HEK293 (cell line): Measurements from ENCODE around the gene ARHGAP15.

ENCODE experiments used
- CTCF ChIA-PET: fragments of 350-600 bp; formaldehyde crosslinking; extraction: SDS; loops from one replicate; lab custom pipeline; 2021; ENCODE audit warnings: antibody characterized with exemption; lab: Yijun Ruan, JAX
- POLR2A ChIA-PET: fragments of 300-600 bp; formaldehyde crosslinking; extraction: SDS; loops from one replicate; lab custom pipeline; 2020; ENCODE audit warnings: antibody characterized with exemption, inconsistent platforms; lab: Yijun Ruan, JAX
- H3K27ac ChIP-seq: fragments of 200-500 bp; sonication (Bioruptor generic); 2 replicates; pipeline ENCODE4 v1.5.1; 2014; ENCODE audit warnings: low read depth, low read length, control low read depth, inconsistent platforms; ENCODE audit errors: extremely low read depth
- H3K36me3 ChIP-seq, 2 experiments: fragments of 200-500 bp in 1 of 2; sonication (Bioruptor generic) in 1 of 2; 1 replicate in 1 of 2; 2 replicates in 1 of 2; pipeline ENCODE4 v1.5.1; 2014 to 2017; ENCODE audit warnings: inconsistent platforms in 2 of 2, low read length in 2 of 2; ENCODE audit not compliant: control insufficient read depth in 2 of 2, insufficient read depth in 1 of 2
- H3K4me1 ChIP-seq: fragments of 200-500 bp; sonication (Bioruptor generic); 2 replicates; pipeline ENCODE4 v1.5.1; 2014; ENCODE audit warnings: mild to moderate bottlenecking, low read length, inconsistent platforms; ENCODE audit not compliant: control insufficient read depth, insufficient read depth
- H3K4me3 ChIP-seq: 2 replicates; pipeline ENCODE4 v1.5.1; 2011; ENCODE audit warnings: low read depth, mild to moderate bottlenecking, control low read depth, low read length, moderate library complexity
- H3K9me3 ChIP-seq: fragments of 200-500 bp; sonication (Bioruptor generic); 2 replicates; pipeline ENCODE4 v1.5.1; 2014; ENCODE audit warnings: low read depth, low read length, inconsistent platforms; ENCODE audit not compliant: control insufficient read depth, insufficient read depth
- KLF16 ChIP-seq: fragments of 450-650 bp; formaldehyde crosslinking; IDR thresholded peaks from 2 replicates; pipeline ENCODE4 v1.5.1; 2017; ENCODE audit warnings: missing biosample characterization, missing genetic modification characterization
- PRDM2 ChIP-seq: fragments of 450-650 bp; formaldehyde crosslinking; IDR thresholded peaks from 2 replicates; pipeline ENCODE4 v1.5.1; 2016; ENCODE audit warnings: missing biosample characterization, missing genetic modification characterization, borderline replicate concordance
- RBAK ChIP-seq: fragments of 450-650 bp; formaldehyde crosslinking; IDR thresholded peaks from 2 replicates; pipeline ENCODE4 v1.5.1; 2016; ENCODE audit warnings: missing biosample characterization, missing genetic modification characterization
- TCF7L2 ChIP-seq: IDR thresholded peaks from 2 replicates; pipeline ENCODE4 v1.6.1; 2011; ENCODE audit warnings: low read depth, mild to moderate bottlenecking, inconsistent platforms, low read length, moderate library complexity, borderline replicate concordance
- ZBTB10 ChIP-seq: fragments of 450-650 bp; formaldehyde crosslinking; IDR thresholded peaks from 2 replicates; pipeline ENCODE4 v1.5.1; 2016; ENCODE audit warnings: missing biosample characterization, missing genetic modification characterization
- ZBTB20 ChIP-seq: fragments of 450-650 bp; formaldehyde crosslinking; IDR thresholded peaks from 2 replicates; pipeline ENCODE4 v1.5.1; 2016; ENCODE audit warnings: missing biosample characterization, missing genetic modification characterization
- ZNF138 ChIP-seq: fragments of 450-650 bp; formaldehyde crosslinking; IDR thresholded peaks from 2 replicates; pipeline ENCODE4 v1.5.1; 2016; ENCODE audit warnings: missing biosample characterization, missing genetic modification characterization, borderline replicate concordance
- ZNF146 ChIP-seq: fragments of 450-650 bp; formaldehyde crosslinking; IDR thresholded peaks from 2 replicates; pipeline ENCODE4 v1.5.1; 2016; ENCODE audit warnings: missing biosample characterization, missing genetic modification characterization
- ZNF211 ChIP-seq: fragments of 450-650 bp; formaldehyde crosslinking; IDR thresholded peaks from 2 replicates; pipeline ENCODE4 v1.5.1; 2016; ENCODE audit warnings: low read depth, missing biosample characterization, missing genetic modification characterization
- ZNF398 ChIP-seq: fragments of 450-650 bp; formaldehyde crosslinking; IDR thresholded peaks from 2 replicates; pipeline ENCODE4 v1.5.1; 2017; ENCODE audit warnings: missing biosample characterization, missing genetic modification characterization
- ZNF433 ChIP-seq: fragments of 450-650 bp; formaldehyde crosslinking; IDR thresholded peaks from 2 replicates; pipeline ENCODE4 v1.5.1; 2016; ENCODE audit warnings: missing biosample characterization, missing genetic modification characterization, low read depth
- ZNF473 ChIP-seq: fragments of 450-650 bp; formaldehyde crosslinking; IDR thresholded peaks from 2 replicates; pipeline ENCODE4 v1.5.1; 2017; ENCODE audit warnings: missing biosample characterization, missing genetic modification characterization
- ZNF501 ChIP-seq: fragments of 450-650 bp; formaldehyde crosslinking; IDR thresholded peaks from 2 replicates; pipeline ENCODE4 v1.5.1; 2016; ENCODE audit warnings: missing biosample characterization, missing genetic modification characterization
- ZNF548 ChIP-seq: fragments of 450-650 bp; formaldehyde crosslinking; IDR thresholded peaks from 2 replicates; pipeline ENCODE4 v1.5.1; 2016; ENCODE audit warnings: missing biosample characterization, missing genetic modification characterization
- ZNF560 ChIP-seq: fragments of 450-650 bp; formaldehyde crosslinking; IDR thresholded peaks from 2 replicates; pipeline ENCODE4 v1.5.1; 2017; ENCODE audit warnings: missing biosample characterization, missing genetic modification characterization, borderline replicate concordance
- ZNF571 ChIP-seq: fragments of 450-650 bp; formaldehyde crosslinking; IDR thresholded peaks from 2 replicates; pipeline ENCODE4 v1.5.0; 2017; ENCODE audit warnings: missing biosample characterization, missing genetic modification characterization
- ZNF654 ChIP-seq: fragments of 450-650 bp; formaldehyde crosslinking; IDR thresholded peaks from 2 replicates; pipeline ENCODE4 v1.5.1; 2016; ENCODE audit warnings: low read depth, missing biosample characterization, missing genetic modification characterization
- ZSCAN30 ChIP-seq: fragments of 450-650 bp; IDR thresholded peaks from 2 replicates; pipeline ENCODE4 v1.5.1; 2018; ENCODE audit warnings: missing biosample characterization, mild to moderate bottlenecking, missing genetic modification characterization, moderate library complexity
- ZSCAN4 ChIP-seq: fragments of 450-650 bp; formaldehyde crosslinking; IDR thresholded peaks from 2 replicates; pipeline ENCODE4 v1.5.1; 2017; ENCODE audit warnings: missing biosample characterization, missing genetic modification characterization

Gene ARHGAP15

GRCh38 chr2:143525402-143525860, 396.2 kb downstream of the ARHGAP15 start (continued):
- TF ChIP-seq ZNF501 (tag by site-specific recombination) = no peak
- TF ChIP-seq ZNF138 = no peak
- no peak for TF ChIP-seq TCF7L2
- TF ChIP-seq ZNF398 (tag by site-specific recombination) = no peak
- no peak for TF ChIP-seq ZNF146
- TF ChIP-seq ZNF548 (tag by site-specific recombination) = no peak

GRCh38 chr2:143526498-143526897, 397.3 kb downstream of the ARHGAP15 start:
- CTCF ChIA-PET = interaction anchor here (0.6 kb wide), 1 partner anchor 13 kb away, joined by 3 read pairs; no protein-coding TSS in a partner anchor
- Histone ChIP-seq H3K4me3 (no peak overlapping the region), H3K36me3 (no peaks in the 10 kb centered on the region)

GRCh38 chr2:143528021-143528420, 398.8 kb downstream of the ARHGAP15 start:
- CTCF ChIA-PET = interaction anchor here (1.6 kb wide), 1 partner anchor 15 kb away, joined by 7 read pairs; no protein-coding TSS in a partner anchor
- H3K27ac ChIP-seq = no peak overlapping the region
- TF ChIP-seq ZSCAN4 (tag by site-specific recombination) (no peak), KLF16 (tag by site-specific recombination) (no peak), ZSCAN30 (no peak), RBAK (tag by site-specific recombination) (no peak), ZNF433 (no peak), ZNF211 (tag by site-specific recombination) (no peak), ZNF654 (tag by site-specific recombination) (no peak), ZBTB10 (no peak), ZNF473 (no peak), ZNF560 (no peak), PRDM2 (tag by site-specific recombination) (no peak), ZNF571 (tag by site-specific recombination) (no peak)
- POLR2A ChIA-PET = no interaction called here
- H3K9me3 ChIP-seq = no peaks in the 10 kb centered on the region
- peaks cover 16% of the 10 kb centered on the region for H3K4me1 ChIP-seq
- H3K4me3 ChIP-seq = no peak overlapping the region
- no peaks in the 10 kb centered on the region for H3K36me3 ChIP-seq

More at GRCh38 chr2:143526498-143526897, 397.3 kb downstream of the ARHGAP15 start:
- POLR2A ChIA-PET = no interaction called here
- Histone ChIP-seq H3K27ac (no peak overlapping the region), H3K4me1 (peaks cover 16% of the 10 kb centered on the region), H3K9me3 (no peaks in the 10 kb centered on the region)
- TF ChIP-seq ZBTB20 (tag by site-specific recombination) = no peak
